ENCODE measurements around the gene KRTAP16-1.
A peak's percentile ranks its signal among the peaks of the same experiment; 100 is the strongest.

The KRTAP16-1 gene

GRCh38 chr17:41329279-41329948, 20.3 kb upstream of the KRTAP16-1 start:
- peak; percentile 3 for DNase-seq

- DNase-seq, result no peak
Measured at GRCh38 chr17:41328207-41328606, 19.1 kb upstream of the KRTAP16-1 start.

- DNase-seq, result no peak
Measured at GRCh38 chr17:41327411-41328120, 18.5 kb upstream of the KRTAP16-1 start.

GRCh38 chr17:41326173-41327145, 17.4 kb upstream of the KRTAP16-1 start:
- DNase-seq, result no peak

GRCh38 chr17:41325611-41326010, 16.5 kb upstream of the KRTAP16-1 start:
- DNase-seq, result no peak

- DNase-seq, result no peak
Measured at GRCh38 chr17:41325126-41325525, 16.0 kb upstream of the KRTAP16-1 start.

GRCh38 chr17:41324180-41325075, 15.3 kb upstream of the KRTAP16-1 start:
- DNase-seq, result no peak

GRCh38 chr17:41322903-41323895, 14.1 kb upstream of the KRTAP16-1 start:
- no peak for DNase-seq

GRCh38 chr17:41322094-41322902, 13.2 kb upstream of the KRTAP16-1 start:
- DNase-seq, result peak; percentile 51

GRCh38 chr17:41318231-41318630, 9.1 kb upstream of the KRTAP16-1 start:
- DNase-seq, result no peak

GRCh38 chr17:41315814-41316445, 6.8 kb upstream of the KRTAP16-1 start:
- no peak for DNase-seq

GRCh38 chr17:41315204-41315794, 6.2 kb upstream of the KRTAP16-1 start, which contains the start of gene KRTAP17-1:
Gene KRTAP17-1, minus strand, starts transcription at chr17:41315710. Its CDS starts 60 bp downstream, at chr17:41315650.
- DNase-seq, result no peak

- no peak for DNase-seq
Measured at GRCh38 chr17:41311111-41311510, 2.0 kb upstream of the KRTAP16-1 start.

GRCh38 chr17:41308251-41308917, 725 bp downstream of the KRTAP16-1 start:
- no peak for DNase-seq

GRCh38 chr17:41307647-41308046, 1.5 kb downstream of the KRTAP16-1 start:
- DNase-seq, result no peak

- no peak for DNase-seq
Measured at GRCh38 chr17:41304091-41304490, 5.0 kb downstream of the KRTAP16-1 start.

- no peak for DNase-seq
Measured at GRCh38 chr17:41302981-41303380, 6.1 kb downstream of the KRTAP16-1 start.
